SK-N-SH (cell line): ENCODE measurements around the gene GEN1. TPM values are rescaled to one million over a fixed set of nuclear protein-coding genes. Genes with fewer than 3 reads are reported as not detected.

Experiments used
- CTCF ChIA-PET: fragments of 300-600, 350-600 bp; formaldehyde crosslinking; extraction: SDS; loops from one replicate; lab custom pipeline; 2021; lab: Yijun Ruan, JAX
- POLR2A ChIA-PET: fragments of 350-600 bp; sonication (Branson Sonifier 250); formaldehyde crosslinking; extraction: SDS; loops from one replicate; lab custom pipeline; 2020; ENCODE audit warnings: antibody characterized with exemption, inconsistent platforms; lab: Yijun Ruan, JAX
- DNase-seq: peaks from one replicate; pipeline ENCODE4 v3.0.0; 2012
- H2AFZ ChIP-seq: fragments of 200-600 bp; sonication (generic); 2 replicates; pipeline ENCODE4 v1.8.1; 2016; ENCODE audit warnings: antibody characterized with exemption, mild to moderate bottlenecking, low read depth
- H3F3A ChIP-seq: fragments of 200-600 bp; sonication (generic); replicated peaks from 2 replicates; pipeline ENCODE3; 2016; ENCODE audit warnings: antibody characterized with exemption, mild to moderate bottlenecking; ENCODE audit not compliant: insufficient read depth
- H3K27ac ChIP-seq, 2 experiments: fragments of 200-500 bp in 1 of 2; fragments of 200-600 bp in 1 of 2; sonication (Bioruptor generic) in 1 of 2; sonication (generic), shearing (Covaris generic) in 1 of 2; 2 replicates each; pipeline versions ENCODE4 v1.5.1 to v1.6.1; 2014 to 2016; ENCODE audit warnings: low read depth in 2 of 2, inconsistent platforms in 1 of 2, low read length in 1 of 2, mild to moderate bottlenecking in 1 of 2, mixed read lengths in 1 of 2
- H3K27me3 ChIP-seq: fragments of 200-600 bp; sonication (generic), shearing (Covaris generic); 2 replicates; pipeline ENCODE4 v1.6.1; 2016; ENCODE audit warnings: mixed run types; ENCODE audit not compliant: insufficient read depth
- H3K36me3 ChIP-seq, 2 experiments: fragments of 200-500 bp in 1 of 2; fragments of 200-600 bp in 1 of 2; sonication (Bioruptor generic) in 1 of 2; sonication (generic) in 1 of 2; replicated peaks in 1 of 2; 2 replicates each; pipeline versions ENCODE3 to v1.5.1; 2014 to 2016; ENCODE audit warnings: low read length in 1 of 2, mild to moderate bottlenecking in 1 of 2; ENCODE audit not compliant: insufficient read depth in 2 of 2, control insufficient read depth in 1 of 2
- H3K4me1 ChIP-seq, 2 experiments: fragments of 200-500 bp in 1 of 2; fragments of 200-600 bp in 1 of 2; sonication (Bioruptor generic) in 1 of 2; sonication (generic), shearing (Covaris generic) in 1 of 2; 2 replicates each; pipeline versions ENCODE4 v1.5.1 to v1.6.1; 2014 to 2016; ENCODE audit warnings: low read depth in 1 of 2, low read length in 1 of 2, mixed run types in 1 of 2; ENCODE audit not compliant: insufficient read depth in 2 of 2, control insufficient read depth in 1 of 2
- H3K4me2 ChIP-seq: fragments of 200-600 bp; sonication (generic), shearing (Covaris generic); 2 replicates; pipeline ENCODE4 v1.6.1; 2017; ENCODE audit warnings: mixed run types
- H3K4me3 ChIP-seq, 2 experiments: fragments of 200-500 bp in 1 of 2; fragments of 200-600 bp in 1 of 2; sonication (Bioruptor generic) in 1 of 2; sonication (generic), shearing (Covaris generic) in 1 of 2; 2 replicates each; pipeline versions ENCODE4 v1.5.1 to v1.8.1; 2014 to 2016; ENCODE audit warnings: low read depth in 2 of 2, inconsistent platforms in 1 of 2, low read length in 1 of 2, mild to moderate bottlenecking in 1 of 2, mixed read lengths in 1 of 2, moderate library complexity in 1 of 2
- H3K79me2 ChIP-seq: fragments of 200-600 bp; sonication (generic); 2 replicates; pipeline ENCODE4 v1.8.1; 2017; ENCODE audit warnings: mild to moderate bottlenecking; ENCODE audit not compliant: insufficient read depth
- H3K9ac ChIP-seq: fragments of 200-600 bp; sonication (generic); 2 replicates; pipeline ENCODE4 v1.6.1; 2017; ENCODE audit warnings: mixed run types
- H3K9me2 ChIP-seq: fragments of 200-600 bp; sonication (generic); 2 replicates; pipeline ENCODE4 v1.6.1; 2017; ENCODE audit warnings: mixed run types
- H3K9me3 ChIP-seq: fragments of 200-600 bp; sonication (generic); 2 replicates; pipeline ENCODE4 v1.6.1; 2017; ENCODE audit warnings: mixed run types, mild to moderate bottlenecking, moderate library complexity
- H4K20me1 ChIP-seq: fragments of 200-600 bp; sonication (generic); 2 replicates; pipeline ENCODE4 v1.6.1; 2017; ENCODE audit warnings: mild to moderate bottlenecking, mixed run types; ENCODE audit not compliant: insufficient read depth
- CTCF ChIP-seq: fragments of 200-600 bp; sonication (generic); IDR thresholded peaks from 2 replicates; pipeline ENCODE4 v1.6.1; 2017; ENCODE audit warnings: antibody characterized with exemption, mild to moderate bottlenecking, moderate library complexity
- ELF1 ChIP-seq: IDR thresholded peaks from 2 replicates; pipeline ENCODE4 v1.4.0; 2012
- EZH2phosphoT487 ChIP-seq: fragments of 200-600 bp; sonication (generic); IDR thresholded peaks from 2 replicates; pipeline ENCODE4 v1.6.1; 2017; ENCODE audit warnings: low read depth, mixed run types, mild to moderate bottlenecking, antibody characterized with exemption, moderate library complexity, borderline replicate concordance
- FOSL2 ChIP-seq: IDR thresholded peaks from 2 replicates; pipeline ENCODE4 v1.4.0; 2012; ENCODE audit warnings: low read depth, mild to moderate bottlenecking, moderate library complexity, borderline replicate concordance
- FOXJ3 ChIP-seq: sonication (generic); formaldehyde crosslinking; IDR thresholded peaks from 2 replicates; pipeline ENCODE4 v1.5.1; 2020; ENCODE audit warnings: mild to moderate bottlenecking, missing genetic modification reagents
- FOXM1 ChIP-seq: IDR thresholded peaks from 2 replicates; pipeline ENCODE4 v1.4.0; 2012; ENCODE audit warnings: low read depth, mild to moderate bottlenecking
- GABPA ChIP-seq: IDR thresholded peaks from 2 replicates; pipeline ENCODE4 v1.4.0; 2012; ENCODE audit warnings: low read depth, mild to moderate bottlenecking
- POLR2AphosphoS5 ChIP-seq: IDR thresholded peaks from 2 replicates; pipeline ENCODE4 v1.6.1; 2012; ENCODE audit warnings: low read depth, low read length
- RAD21 ChIP-seq: IDR thresholded peaks from 2 replicates; pipeline ENCODE4 v1.6.1; 2012; ENCODE audit warnings: mild to moderate bottlenecking, low read length
- RCOR1 ChIP-seq: fragments of 150-350 bp; IDR thresholded peaks from 2 replicates; pipeline ENCODE4 v1.6.1; 2017; ENCODE audit warnings: antibody characterized with exemption, low read length
- RXRA ChIP-seq: IDR thresholded peaks from 2 replicates; pipeline ENCODE4 v1.4.0; 2012; ENCODE audit warnings: low read depth, mild to moderate bottlenecking, borderline replicate concordance
- SMC3 ChIP-seq: IDR thresholded peaks from 2 replicates; pipeline ENCODE4 v1.6.1; 2012; ENCODE audit warnings: low read depth, low read length, improper control_type of control experiment
- TEAD4 ChIP-seq: IDR thresholded peaks from 2 replicates; pipeline ENCODE4 v1.4.0; 2012; ENCODE audit warnings: mild to moderate bottlenecking, borderline replicate concordance; ENCODE audit not compliant: insufficient read depth
- USF2 ChIP-seq: fragments of 150-350 bp; IDR thresholded peaks from 2 replicates; pipeline ENCODE4 v1.6.1; 2017; ENCODE audit warnings: antibody characterized with exemption, low read length, low read depth, borderline replicate concordance
- ZBTB33 ChIP-seq: IDR thresholded peaks from 2 replicates; pipeline ENCODE4 v1.4.0; 2012; ENCODE audit warnings: low read depth, borderline replicate concordance
- WGBS: methylation state at CpG from one replicate; pipeline ENCODE4 v1.1.6; 2017; ENCODE audit warnings: low lambda C conversion rate; 5-methylcytosine and 5-hydroxymethylcytosine counted together
- polyA plus RNA-seq, 3 experiments: library from polyadenylated mRNA; depleted of rRNA; stranded (reverse); fragments of >200 nt; gene quantifications; 2 replicates each; pipeline ENCODE4 v1.2.3, GENCODE V29; 2012

The GEN1 gene
- polyA plus RNA-seq, 1 of the 3 experiments (the other 2 are of a cell fraction): 5.3 TPM

GRCh38 chr2:17821535-17822444 is 67.9 kb downstream of the GEN1 start:
- no peak for DNase-seq
- TF ChIP-seq EZH2phosphoT487: no peak
- no peak for TF ChIP-seq FOXJ3 (CRISPR knock-in tag)
- no peak for TF ChIP-seq RXRA
- no peak for TF ChIP-seq ELF1
- no peak for TF ChIP-seq RCOR1
- no peak for TF ChIP-seq CTCF
- no peak for TF ChIP-seq POLR2AphosphoS5
- no peak for TF ChIP-seq FOXM1
- TF ChIP-seq GABPA: no peak
- TF ChIP-seq SMC3: no peak
- no peak for TF ChIP-seq TEAD4
- TF ChIP-seq RAD21: no peak
- TF ChIP-seq FOSL2: no peak
- no peak for TF ChIP-seq ZBTB33
- no peak for TF ChIP-seq USF2
- TF ChIP-seq, all 33 proteins: peak for 0
- 53% methylated on average over 7 of the region's 7 CpGs for WGBS
- H3K36me3 ChIP-seq: no peaks in the 10 kb centered on the region
- no peak overlapping the region for H3K4me2 ChIP-seq
- H3K4me1 ChIP-seq: peaks cover 0 to 9% of the 10 kb centered on the region in 2 experiments; a peak in 1 of 4 replicates
- no peak overlapping the region for H3K27ac ChIP-seq
- no peak overlapping the region for H3K9ac ChIP-seq
- H3K4me3 ChIP-seq: no peak overlapping the region
- CTCF ChIA-PET: interaction anchor here (0.6 to 5.0 kb wide), 6 partner anchors 10 to 103 kb away, joined by 3 to 52 read pairs (median 5); no protein-coding TSS in a partner anchor
- POLR2A ChIA-PET: no interaction called here
- no peak overlapping the region for H2AFZ ChIP-seq
- no peaks in the 10 kb centered on the region for H3K27me3 ChIP-seq
- no peaks in the 10 kb centered on the region for H3K9me2 ChIP-seq
- H3K79me2 ChIP-seq: no peaks in the 10 kb centered on the region
- no peaks in the 10 kb centered on the region for H4K20me1 ChIP-seq
- H3K9me3 ChIP-seq: no peaks in the 10 kb centered on the region
- H3F3A ChIP-seq: no peaks in the 10 kb centered on the region
